Thymus (tissue), 11 donors: ENCODE data around the gene PRDM16. TPM values are rescaled to one million over a fixed set of nuclear protein-coding genes. Genes with fewer than 3 reads are reported as not detected.

Source experiments
- DNase-seq, 9 donors: peaks; one replicate each; pipeline ENCODE4 v3.0.0-alpha.2; 2013; ENCODE audit warnings: low spot score in 9 of 9, low read depth in 6 of 9, missing footprints in 1 of 9
- H3K27ac ChIP-seq, 2 donors: one replicate each; pipeline ENCODE4 v1.5.1; 2013; ENCODE audit warnings: control low read depth in 1 of 2, low read depth in 1 of 2, low read length in 1 of 2, mild to moderate bottlenecking in 1 of 2, moderate library complexity in 1 of 2
- H3K27me3 ChIP-seq, 2 donors: one replicate each; pipeline ENCODE4 v1.5.1; 2013; ENCODE audit warnings: low read length in 1 of 2; ENCODE audit not compliant: control insufficient read depth in 2 of 2, insufficient read depth in 1 of 2
- H3K36me3 ChIP-seq, 2 donors: one replicate each; pipeline ENCODE4 v1.5.1; 2013; ENCODE audit warnings: low read length in 1 of 2, mild to moderate bottlenecking in 1 of 2, moderate library complexity in 1 of 2; ENCODE audit not compliant: control insufficient read depth in 2 of 2, insufficient read depth in 2 of 2
- H3K4me1 ChIP-seq, 2 donors: one replicate each; pipeline ENCODE4 v1.5.1; 2013; ENCODE audit warnings: low read length in 2 of 2; ENCODE audit not compliant: control insufficient read depth in 2 of 2, insufficient read depth in 2 of 2
- H3K4me3 ChIP-seq, 2 donors: one replicate each; pipeline ENCODE4 v1.5.1; 2013; ENCODE audit warnings: low read length in 2 of 2, control low read depth in 1 of 2, mild to moderate bottlenecking in 1 of 2
- H3K9me3 ChIP-seq, 2 donors: one replicate each; pipeline ENCODE4 v1.5.1; 2013; ENCODE audit warnings: low read length in 1 of 2, mild to moderate bottlenecking in 1 of 2; ENCODE audit not compliant: control insufficient read depth in 2 of 2, insufficient read depth in 1 of 2
- WGBS: extraction: QIAGEN DNeasy Blood & Tissue Kit; methylation state at CpG from one replicate; pipeline ENCODE4 v1.1.7; 2013; 5-methylcytosine and 5-hydroxymethylcytosine counted together
- polyA plus RNA-seq: library from polyadenylated mRNA; stranded (reverse); fragments of 200-250 nt; gene quantifications from one replicate; pipeline ENCODE4 v1.2.3, GENCODE V29; 2013
- total RNA-seq: library from RNA; stranded (reverse); fragments of 120-200 nt; gene quantifications from one replicate; pipeline ENCODE4 v1.2.4, GENCODE V29; 2013
- donor health status: healthy.

Gene PRDM16
- total and polyA plus RNA-seq, 2 donors = 0.09 to 0.55 TPM

GRCh38 chr1:3126756-3127678, 58.0 kb downstream of the PRDM16 start:
- no peak for DNase-seq
- WGBS = 93% methylated on average over 28 of the region's 28 CpGs
- Histone ChIP-seq H3K4me1 (no peaks in the 10 kb centered on the region), H3K36me3 (no peaks in the 10 kb centered on the region), H3K9me3 (no peaks in the 10 kb centered on the region), H3K27me3 (peaks cover 0 to 2% of the 10 kb centered on the region in 2 donors), H3K27ac (no peak overlapping the region), H3K4me3 (no peak overlapping the region)

DNA sequence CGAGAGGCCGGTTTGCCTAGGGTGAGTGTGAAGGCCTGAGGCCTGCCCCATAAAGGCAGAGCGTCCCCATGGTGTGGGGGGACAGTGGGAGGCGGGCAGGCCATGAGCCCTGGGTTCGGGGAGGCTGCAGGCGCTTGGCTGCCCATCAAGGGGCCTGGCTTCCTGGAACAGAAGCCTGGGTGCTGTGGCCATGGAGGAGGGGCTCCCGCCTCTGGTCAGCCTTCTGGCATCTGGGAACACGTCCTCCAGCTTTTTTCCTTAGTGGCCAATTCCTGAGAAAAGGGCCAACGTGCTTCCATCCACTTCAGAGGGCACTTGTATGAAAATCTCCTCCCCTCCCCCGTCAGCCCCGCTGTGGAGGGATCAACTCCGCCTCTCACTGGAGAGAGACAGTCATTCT, 58.7 kb downstream of the PRDM16 start:
- Histone ChIP-seq H3K27ac (no peak overlapping the region), H3K27me3 (peaks cover 0 to 2% of the 10 kb centered on the region in 2 donors), H3K9me3 (no peaks in the 10 kb centered on the region), H3K36me3 (no peaks in the 10 kb centered on the region), H3K4me1 (no peaks in the 10 kb centered on the region), H3K4me3 (no peak overlapping the region)
- WGBS = 91% methylated on average over 12 of the region's 12 CpGs
- no peak for DNase-seq

- Histone ChIP-seq H3K9me3 (no peaks in the 10 kb centered on the region), H3K27ac (no peak overlapping the region), H3K4me1 (no peaks in the 10 kb centered on the region), H3K4me3 (no peak overlapping the region), H3K36me3 (no peaks in the 10 kb centered on the region), H3K27me3 (peaks cover 0 to 3% of the 10 kb centered on the region in 2 donors)
- WGBS = 94% methylated on average over 26 of the region's 26 CpGs
- DNase-seq = no peak
Observed at GRCh38 chr1:3128431-3129132, 59.6 kb downstream of the PRDM16 start.

DNA sequence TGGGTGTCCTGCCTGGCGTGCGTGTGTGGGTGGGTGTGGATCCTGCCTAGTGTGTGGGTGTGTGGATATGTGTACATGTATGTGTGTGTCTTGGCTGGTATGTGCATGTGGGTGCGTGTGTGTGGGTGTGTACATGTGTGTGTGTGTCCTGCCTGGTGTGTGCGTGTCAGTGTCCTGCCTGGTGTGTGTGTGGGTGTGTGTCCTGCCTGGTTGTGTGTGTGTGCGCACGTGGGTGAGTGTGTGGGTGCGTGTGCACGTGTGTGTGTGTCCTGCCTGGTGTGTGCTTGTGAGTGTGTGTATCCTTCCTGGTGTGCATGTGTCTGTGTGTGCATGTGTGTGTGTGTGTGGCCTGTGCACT, 60.1 kb downstream of the PRDM16 start:
- no peaks in the 10 kb centered on the region for H3K4me1 ChIP-seq
- no peak for DNase-seq
- WGBS = 87% methylated on average over 8 of the region's 8 CpGs
- no peak overlapping the region for H3K27ac ChIP-seq
- no peak overlapping the region for H3K4me3 ChIP-seq
- H3K36me3 ChIP-seq = no peaks in the 10 kb centered on the region
- H3K27me3 ChIP-seq = peaks cover 0 to 8% of the 10 kb centered on the region in 2 donors
- H3K9me3 ChIP-seq = no peaks in the 10 kb centered on the region

DNA sequence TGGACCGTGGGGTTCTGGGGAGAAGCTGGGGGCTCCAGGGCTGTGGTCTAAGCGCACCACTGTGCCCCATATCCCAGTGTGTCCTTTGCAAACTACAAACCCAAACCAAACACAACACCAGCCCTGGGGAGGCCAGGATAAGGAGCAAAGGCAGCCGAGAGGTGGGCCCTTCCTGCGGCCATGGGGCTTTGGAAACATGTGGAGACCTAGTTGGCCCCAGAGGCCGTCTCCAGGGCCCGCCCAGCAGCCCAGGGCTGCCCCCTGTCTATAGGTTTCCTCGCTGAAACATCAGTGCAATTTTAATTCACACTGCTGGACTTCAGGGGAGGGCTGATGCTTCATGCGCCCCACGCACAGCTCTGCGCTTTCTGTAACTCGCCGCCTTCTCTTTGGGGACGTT, 61.3 kb downstream of the PRDM16 start:
- Histone ChIP-seq H3K36me3 (no peaks in the 10 kb centered on the region), H3K4me3 (no peak overlapping the region), H3K4me1 (no peaks in the 10 kb centered on the region), H3K9me3 (no peaks in the 10 kb centered on the region), H3K27ac (no peak overlapping the region), H3K27me3 (peaks cover 0 to 17% of the 10 kb centered on the region in 2 donors)
- 92% methylated on average over 13 of the region's 13 CpGs for WGBS
- no peak for DNase-seq

DNA sequence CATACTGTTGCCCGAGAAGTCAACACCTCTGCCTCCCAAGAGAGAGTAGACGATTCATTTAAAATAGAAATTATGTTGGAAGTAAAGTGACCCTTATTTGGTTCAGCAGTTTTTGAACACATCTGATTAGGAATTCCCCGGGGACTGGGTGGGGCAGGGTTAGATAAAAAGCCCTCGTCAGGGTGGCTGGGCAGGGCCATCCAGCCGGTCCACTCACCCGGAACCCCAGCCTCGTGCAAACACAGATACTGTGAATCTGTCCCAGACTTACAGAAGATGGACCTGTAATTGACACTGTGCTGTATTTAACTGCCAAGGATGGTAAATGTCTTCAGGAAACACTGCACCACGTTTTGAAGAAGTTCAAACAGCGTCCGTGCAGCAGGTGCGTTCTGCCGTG, 63.7 kb downstream of the PRDM16 start:
- Histone ChIP-seq H3K4me1 (no peaks in the 10 kb centered on the region), H3K27ac (no peak overlapping the region), H3K36me3 (no peaks in the 10 kb centered on the region), H3K9me3 (no peaks in the 10 kb centered on the region), H3K27me3 (peaks cover 0 to 26% of the 10 kb centered on the region in 2 donors), H3K4me3 (no peak overlapping the region)
- no peak for DNase-seq
- WGBS = 62% methylated on average over 12 of the region's 12 CpGs

DNA sequence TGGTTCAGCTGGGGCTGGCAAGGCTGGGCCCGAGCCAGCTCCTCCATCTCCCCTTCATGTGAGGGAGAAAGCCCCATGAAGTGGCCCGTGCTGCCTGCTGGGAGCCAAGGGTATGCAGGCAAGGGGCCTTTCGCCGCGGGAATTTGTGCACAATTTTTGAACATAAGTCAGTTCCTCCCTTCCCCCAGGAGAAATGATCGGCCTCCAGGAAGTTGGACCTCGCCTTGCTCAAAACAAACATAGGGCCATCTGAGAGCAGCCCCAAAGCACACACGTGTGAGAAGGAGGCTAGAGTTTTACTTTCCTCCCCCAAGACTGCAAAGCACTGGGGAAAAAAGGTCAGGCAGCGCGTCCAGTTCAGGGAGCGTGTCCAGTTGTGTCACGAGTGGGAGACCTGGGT, 64.7 kb downstream of the PRDM16 start:
- Histone ChIP-seq H3K4me1 (no peaks in the 10 kb centered on the region), H3K27me3 (peaks cover 0 to 26% of the 10 kb centered on the region in 2 donors), H3K27ac (no peak overlapping the region), H3K4me3 (no peak overlapping the region), H3K9me3 (no peaks in the 10 kb centered on the region), H3K36me3 (no peaks in the 10 kb centered on the region)
- 81% methylated on average over 12 of the region's 12 CpGs for WGBS
- DNase-seq = no peak

- Histone ChIP-seq H3K4me1 (no peaks in the 10 kb centered on the region), H3K9me3 (no peaks in the 10 kb centered on the region), H3K27ac (no peak overlapping the region), H3K36me3 (no peaks in the 10 kb centered on the region), H3K27me3 (peaks cover 0 to 30% of the 10 kb centered on the region in 2 donors), H3K4me3 (no peak overlapping the region)
- DNase-seq = no peak
- 95% methylated on average over 36 of the region's 36 CpGs for WGBS
Observed at GRCh38 chr1:3134381-3135072, 65.5 kb downstream of the PRDM16 start.
